T1000 (cell line): ENCODE measurements around the gene BICD1.

Source experiments
- DNase-seq: peaks from one replicate; lab custom pipeline; 2025; ENCODE audit warnings: mixed read lengths; lab: John Stamatoyannopoulos, UW

BICD1 gene

GRCh38 chr12:32104572-32105355, 1.9 kb upstream of the BICD1 start:
- no peak for DNase-seq

DNA sequence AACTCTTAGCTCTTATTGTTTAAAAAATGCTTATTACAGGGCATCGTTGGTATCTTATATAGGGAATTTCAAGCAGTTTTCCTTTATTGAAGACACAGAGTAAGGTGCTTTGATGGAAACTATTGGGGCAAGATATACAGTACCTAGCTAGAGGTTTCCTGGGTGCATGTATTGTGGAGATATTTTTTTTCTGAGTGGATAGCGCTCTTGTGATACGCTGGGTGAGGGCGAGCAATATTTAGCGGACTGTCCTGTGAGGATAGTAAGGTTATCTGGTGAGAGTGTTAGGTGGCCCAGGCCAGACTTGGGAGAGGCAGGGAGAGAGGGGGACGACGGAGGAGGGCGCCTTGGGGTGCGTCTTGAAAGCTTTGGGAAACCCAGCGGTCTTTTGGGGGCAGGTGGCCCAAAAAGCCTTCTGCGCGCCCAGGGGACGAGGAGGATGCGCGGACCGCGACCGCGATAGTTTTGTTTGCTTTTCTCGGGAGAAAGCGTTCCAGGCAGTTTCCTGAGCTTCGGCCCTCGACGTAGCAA, 596 bp upstream of the BICD1 start:
- no peak for DNase-seq

DNA sequence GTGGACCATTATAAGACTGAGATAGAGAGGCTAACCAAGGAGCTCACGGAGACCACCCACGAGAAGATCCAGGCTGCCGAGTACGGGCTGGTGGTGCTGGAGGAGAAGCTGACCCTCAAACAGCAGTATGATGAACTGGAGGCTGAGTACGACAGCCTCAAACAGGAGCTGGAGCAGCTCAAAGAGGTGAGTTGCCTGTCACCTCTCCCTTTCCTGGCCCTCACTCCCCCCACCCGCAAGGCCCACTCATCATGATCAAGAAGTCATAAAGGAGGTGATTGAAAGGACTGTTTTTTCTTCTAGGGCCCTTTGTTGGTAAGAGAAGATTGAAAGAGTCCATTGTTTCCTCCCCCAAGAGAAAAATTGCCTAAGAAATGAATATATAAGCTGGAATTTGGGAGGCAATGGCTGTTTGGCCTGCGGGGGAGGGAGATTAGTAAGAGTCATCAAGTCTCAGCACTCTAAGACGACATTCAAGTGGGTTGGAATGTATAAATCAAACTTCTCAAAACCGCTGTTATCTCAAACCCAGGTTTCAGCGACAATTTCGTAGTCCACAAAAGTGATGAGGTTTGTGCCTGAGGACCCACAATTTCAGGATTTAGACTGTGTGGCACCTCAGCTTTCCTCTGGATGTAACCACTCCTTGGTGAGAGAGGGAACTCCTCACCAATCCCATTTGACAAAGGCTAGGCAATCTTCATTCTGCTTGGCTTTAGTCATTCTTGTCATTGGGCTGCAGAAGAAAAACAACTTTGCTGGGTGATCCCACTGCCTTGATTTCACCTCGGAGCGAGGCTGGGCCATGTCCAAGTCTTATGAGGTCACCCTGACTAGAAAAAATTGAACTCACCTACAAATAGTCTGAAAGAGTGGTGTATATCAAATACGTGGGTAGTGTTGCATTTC, 966 bp downstream of the BICD1 start:
- peak; percentile 26 for DNase-seq

DNA sequence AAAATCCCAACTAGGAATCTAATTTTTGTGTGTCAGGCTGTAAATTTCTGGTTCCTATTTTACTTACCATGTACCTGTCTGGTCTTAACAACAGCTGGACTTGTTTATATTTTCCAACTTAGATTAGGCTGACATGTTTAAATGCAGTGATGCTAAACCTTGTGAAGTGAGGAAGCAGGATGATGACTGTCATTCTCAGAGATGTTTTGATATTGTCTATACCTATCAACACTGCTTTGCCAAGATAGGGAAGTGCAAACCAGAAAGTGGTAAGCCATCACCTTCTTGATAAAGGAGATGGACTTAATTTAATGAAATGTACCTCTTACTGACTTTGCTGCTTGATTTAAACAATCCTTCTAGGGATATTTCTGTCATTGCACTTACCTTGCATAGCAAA, 2.1 kb downstream of the BICD1 start:
- no peak for DNase-seq

GRCh38 chr12:32110417-32110816, 3.8 kb downstream of the BICD1 start:
- DNase-seq, result no peak

GRCh38 chr12:32110942-32111341, 4.3 kb downstream of the BICD1 start:
- no peak for DNase-seq

GRCh38 chr12:32115404-32116104, 8.9 kb downstream of the BICD1 start:
- peak; percentile 86 for DNase-seq

DNA sequence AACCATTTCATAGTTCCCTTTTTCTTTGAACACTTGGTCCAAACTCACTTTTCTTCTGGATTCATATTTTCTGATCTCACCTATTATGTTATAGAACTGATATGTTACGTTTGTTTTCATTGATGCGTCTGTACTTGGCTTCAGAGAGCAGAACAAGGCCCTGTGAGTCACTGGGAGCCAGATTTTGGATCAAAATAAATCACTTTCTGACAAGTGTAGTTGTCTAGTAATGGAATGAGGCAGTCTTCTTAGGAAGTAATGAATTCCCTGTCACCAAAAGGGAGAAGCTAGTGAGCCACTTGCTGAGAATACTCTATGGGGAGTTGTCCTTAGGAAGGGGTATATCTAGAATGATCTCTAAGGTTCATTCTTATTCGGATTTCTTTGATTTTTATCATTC, 10.2 kb downstream of the BICD1 start:
- no peak for DNase-seq

DNA sequence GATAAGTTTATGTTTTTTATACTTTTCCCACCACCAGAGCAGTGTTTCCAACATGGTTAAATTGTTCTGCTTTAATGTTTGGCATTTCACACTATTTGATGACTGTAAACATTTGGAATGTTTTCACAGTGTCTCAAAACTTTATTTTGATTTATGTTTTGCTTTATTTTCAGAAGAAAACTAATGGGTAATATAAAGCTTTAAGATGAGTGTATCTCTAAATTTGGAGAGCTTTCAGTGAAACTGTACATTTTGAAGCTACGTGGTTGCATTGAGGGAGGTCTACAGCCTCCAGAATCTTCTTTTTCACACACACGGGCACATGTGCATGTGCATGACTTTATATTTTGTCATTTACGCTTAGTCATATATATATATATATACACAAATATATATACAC, 10.7 kb downstream of the BICD1 start:
- DNase-seq, result no peak

- DNase-seq, result no peak
Observed at GRCh38 chr12:32118806-32119205, 12.2 kb downstream of the BICD1 start.

DNA sequence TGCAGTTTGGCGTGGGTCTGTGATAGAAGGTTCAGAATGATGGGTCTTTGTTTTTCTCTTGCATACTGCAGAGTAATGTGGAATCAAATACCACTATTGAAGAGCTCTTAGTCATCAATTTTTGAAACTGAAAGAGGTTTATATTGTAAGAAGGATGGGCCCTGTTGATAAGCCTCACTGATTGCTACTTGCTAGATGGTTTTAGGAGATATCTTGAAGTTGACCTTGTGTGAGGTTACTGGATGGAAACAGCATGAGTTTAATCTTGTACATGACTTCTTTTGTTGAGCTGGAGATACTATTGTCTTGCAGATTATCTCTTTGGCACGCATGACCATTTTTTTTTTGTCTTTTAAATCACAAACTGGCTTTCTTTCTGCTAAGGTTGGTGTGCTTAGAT, 13.8 kb downstream of the BICD1 start:
- no peak for DNase-seq

GRCh38 chr12:32124637-32125036, 18.0 kb downstream of the BICD1 start:
- no peak for DNase-seq

GRCh38 chr12:32125455-32126084, 18.9 kb downstream of the BICD1 start:
- no peak for DNase-seq

DNA sequence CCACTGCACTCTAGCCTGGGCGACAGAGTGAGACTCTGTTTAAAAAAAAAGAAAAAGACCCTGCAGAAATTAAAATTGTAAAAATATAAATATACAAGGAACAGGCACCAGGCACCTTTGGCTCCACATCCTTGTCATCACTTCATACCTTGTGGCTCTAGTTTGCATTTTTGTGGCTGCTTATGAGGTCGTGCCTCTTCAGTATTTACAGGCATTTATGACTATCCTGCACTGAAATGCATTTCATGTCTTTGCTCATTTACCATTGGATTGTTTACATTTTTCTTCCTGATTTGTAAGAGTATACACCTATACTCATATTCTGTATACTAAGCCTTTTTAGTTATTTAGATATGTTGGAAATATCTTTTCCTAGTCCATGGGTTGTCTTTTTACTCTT, 20.1 kb downstream of the BICD1 start:
- no peak for DNase-seq

GRCh38 chr12:32131666-32132065, 25.0 kb downstream of the BICD1 start:
- DNase-seq, result no peak

DNA sequence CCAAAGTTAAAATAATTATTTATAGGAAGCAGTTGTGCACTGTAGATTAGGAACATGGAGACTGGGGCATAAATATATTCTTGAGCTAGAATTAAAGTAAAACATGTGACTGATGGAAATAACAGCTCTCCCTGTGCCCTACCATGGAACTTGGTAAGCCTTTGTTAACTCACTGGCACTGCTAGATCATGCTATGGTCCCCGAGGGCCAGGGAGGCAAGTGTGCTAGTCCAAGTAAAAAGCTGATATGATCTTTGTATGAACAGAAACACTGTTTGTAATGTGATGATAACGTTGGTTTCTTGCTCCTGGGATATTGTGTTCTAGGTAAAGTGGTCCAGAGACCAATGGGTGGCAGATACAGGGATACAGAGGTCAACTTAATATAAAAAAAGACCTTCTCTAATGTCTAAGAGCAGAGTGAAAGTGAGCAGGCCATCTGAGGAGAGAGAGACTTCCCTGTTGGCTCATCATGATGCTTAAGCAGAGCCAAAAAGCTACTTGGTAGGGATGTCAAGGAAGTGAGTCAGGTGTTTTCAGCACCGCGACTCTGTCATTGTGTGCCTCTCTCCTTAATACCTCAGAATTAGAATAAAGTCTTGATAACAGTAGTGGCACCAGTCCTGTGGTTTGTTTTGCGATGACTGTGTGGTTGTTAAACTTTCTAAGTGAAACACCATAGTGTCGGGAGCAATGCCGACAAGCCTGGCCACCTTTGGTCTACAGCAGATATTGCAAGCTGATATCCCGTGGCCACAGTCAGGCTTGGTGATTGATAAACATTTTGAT, 27.6 kb downstream of the BICD1 start:
- DNase-seq, result no peak

- no peak for DNase-seq
Observed at GRCh38 chr12:32135967-32136366, 29.3 kb downstream of the BICD1 start.

DNA sequence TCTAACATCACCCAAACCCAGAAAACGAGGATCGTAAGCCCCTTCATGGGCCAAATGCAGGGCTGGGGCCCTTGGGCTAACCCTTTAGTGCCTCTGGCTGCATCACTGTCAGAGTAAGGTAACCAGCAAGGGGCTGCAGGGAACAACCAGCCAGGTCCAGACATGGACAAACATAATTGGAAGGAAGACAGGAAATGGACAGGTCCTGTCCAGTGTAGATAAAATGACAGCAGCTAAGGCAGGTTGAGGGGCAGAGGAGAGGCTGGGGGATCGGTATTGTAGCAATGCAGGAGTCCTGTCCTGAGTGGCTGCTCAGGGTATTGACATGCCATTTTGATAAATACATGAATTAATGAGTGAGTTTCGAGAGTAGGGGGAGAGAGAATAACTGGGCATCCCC, 29.8 kb downstream of the BICD1 start:
- DNase-seq, result no peak

DNA sequence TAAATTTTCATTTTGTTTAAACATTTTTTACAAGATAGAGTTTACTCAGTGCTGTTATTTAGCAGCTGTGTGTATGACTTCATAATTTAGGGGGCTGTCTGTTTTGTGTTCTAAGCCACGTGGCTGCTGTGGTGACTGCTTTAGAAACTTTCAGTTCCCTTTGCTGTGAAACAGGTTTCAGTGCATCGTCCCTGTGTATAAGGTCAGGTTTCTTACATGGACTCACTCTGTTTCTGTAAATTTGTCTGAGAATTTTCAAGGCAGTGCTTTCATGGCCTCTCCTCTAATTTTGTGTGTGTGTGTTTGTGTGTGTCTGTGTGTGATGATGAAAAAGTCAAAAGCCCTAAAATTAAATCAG, 32.4 kb downstream of the BICD1 start:
- no peak for DNase-seq

DNA sequence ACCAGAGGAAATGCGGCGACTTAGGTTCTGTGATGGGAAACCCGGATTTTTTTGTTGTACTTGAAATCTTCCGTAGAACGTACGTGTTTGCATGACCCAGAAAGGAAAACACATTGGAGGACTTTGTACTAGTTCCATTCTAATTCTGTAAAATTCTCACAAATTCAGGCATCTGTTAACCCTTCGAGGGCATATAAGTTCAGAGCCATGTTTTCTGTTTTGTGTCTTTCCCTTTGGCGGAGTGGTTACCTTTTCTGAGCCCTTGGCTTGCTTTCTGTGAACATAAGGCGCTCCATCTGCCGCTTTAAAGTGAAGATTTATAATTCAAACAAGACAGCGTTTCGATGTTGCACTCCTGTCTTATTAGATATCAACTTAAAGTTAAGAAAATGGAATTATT, 34.2 kb downstream of the BICD1 start:
- DNase-seq, result no peak

DNA sequence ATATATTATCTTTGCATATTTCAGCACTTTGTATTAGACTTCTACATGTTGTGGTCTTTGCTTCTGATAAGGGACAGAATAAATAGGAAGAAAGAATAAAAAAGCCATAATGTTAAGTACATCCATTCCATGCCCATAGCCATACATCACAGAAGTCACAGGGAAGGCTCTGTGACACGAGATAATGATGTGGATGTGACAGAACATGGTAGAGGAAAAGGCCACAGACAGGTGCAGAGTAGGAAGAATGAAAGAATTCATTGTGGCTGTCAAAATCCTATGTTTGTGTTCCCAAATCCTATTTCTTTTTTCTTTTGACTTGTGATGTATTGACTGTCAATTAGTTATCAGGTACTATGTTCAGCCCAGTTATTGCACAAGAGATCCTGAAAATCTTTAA, 38.4 kb downstream of the BICD1 start:
- DNase-seq, result no peak
